GM23338 (cell line): ENCODE data around the gene HOXC12. TPM values are rescaled to one million over a fixed set of nuclear protein-coding genes. Genes with fewer than 3 reads are reported as not detected.
A peak's percentile ranks its signal among the peaks of the same experiment; 100 is the strongest.

ENCODE experiments used
- ATAC-seq: fragments of 200-7000 bp; cut with Tn5 transposase; 3 replicates; pipeline ENCODE4 v1.9.1; 2020
- DNase-seq: peaks from one replicate; pipeline ENCODE4 v3.0.0-alpha.2; 2015; ENCODE audit warnings: low spot score
- H2AFZ ChIP-seq: fragments of 200-600 bp; sonication (generic); 2 replicates; pipeline ENCODE4 v1.8.0; 2016; ENCODE audit warnings: antibody characterized with exemption, mild to moderate bottlenecking, moderate library complexity
- H3F3A ChIP-seq: fragments of 200-600 bp; sonication (generic); replicated peaks from 2 replicates; pipeline ENCODE4 v1.8.0; 2017; ENCODE audit warnings: antibody characterized with exemption, mixed run types, low read depth
- H3K27ac ChIP-seq: fragments of 200-600 bp; sonication (generic); 2 replicates; pipeline ENCODE4 v1.6.1; 2016; ENCODE audit warnings: low read depth
- H3K27me3 ChIP-seq: fragments of 200-600 bp; sonication (generic); 2 replicates; pipeline ENCODE4 v1.8.0; 2016; ENCODE audit warnings: mild to moderate bottlenecking, mixed run types, moderate library complexity; ENCODE audit not compliant: insufficient read depth
- H3K36me3 ChIP-seq: fragments of 200-600 bp; sonication (generic); 2 replicates; pipeline ENCODE4 v1.8.0; 2016; ENCODE audit warnings: mild to moderate bottlenecking; ENCODE audit not compliant: insufficient read depth
- H3K4me1 ChIP-seq: fragments of 200-600 bp; sonication (generic); 2 replicates; pipeline ENCODE4 v1.8.0; 2016; ENCODE audit warnings: mild to moderate bottlenecking, moderate library complexity; ENCODE audit not compliant: insufficient read depth
- H3K4me2 ChIP-seq: fragments of 200-600 bp; sonication (generic); 2 replicates; pipeline ENCODE4 v1.7.1; 2017; ENCODE audit warnings: mixed run types
- H3K4me3 ChIP-seq: fragments of 200-600 bp; sonication (generic); 2 replicates; pipeline ENCODE4 v1.6.1; 2016; ENCODE audit warnings: mixed run types
- H3K79me2 ChIP-seq: fragments of 200-600 bp; sonication (generic); replicated peaks from 2 replicates; pipeline ENCODE4 v1.8.0; 2017; ENCODE audit warnings: mild to moderate bottlenecking; ENCODE audit not compliant: insufficient read depth
- H3K9me2 ChIP-seq: fragments of 200-600 bp; sonication (generic); 2 replicates; pipeline ENCODE4 v1.8.0; 2017; ENCODE audit not compliant: insufficient read depth
- H4K20me1 ChIP-seq: fragments of 200-600 bp; sonication (generic); replicated peaks from 2 replicates; pipeline ENCODE4 v1.8.0; 2017; ENCODE audit warnings: mild to moderate bottlenecking; ENCODE audit not compliant: insufficient read depth
- H3K27ac Mint-ChIP-seq: 2 replicates; pipeline ENCODE4 v1.8.0; 2020; ENCODE audit warnings: inconsistent platforms, mild to moderate bottlenecking, moderate library complexity, mixed read lengths
- H3K27me3 Mint-ChIP-seq: 3 replicates; pipeline ENCODE4 v1.8.0; 2022; ENCODE audit warnings: low read depth, mild to moderate bottlenecking, moderate library complexity, mixed read lengths, inconsistent platforms; ENCODE audit not compliant: insufficient read depth, poor library complexity
- H3K36me3 Mint-ChIP-seq: 3 replicates; pipeline ENCODE4 v1.8.0; 2021; ENCODE audit warnings: low read depth, mild to moderate bottlenecking, inconsistent platforms, moderate library complexity, mixed read lengths
- H3K4me1 Mint-ChIP-seq: 3 replicates; pipeline ENCODE4 v1.8.0; 2020; ENCODE audit warnings: mild to moderate bottlenecking, inconsistent platforms, mixed read lengths
- H3K4me3 Mint-ChIP-seq: 3 replicates; pipeline ENCODE4 v1.8.0; 2021; ENCODE audit warnings: moderate library complexity, mild to moderate bottlenecking, inconsistent platforms, mixed read lengths
- H3K9me3 Mint-ChIP-seq: 3 replicates; pipeline ENCODE4 v1.8.0; 2020; ENCODE audit warnings: moderate library complexity, mild to moderate bottlenecking, inconsistent platforms, mixed read lengths
- CREB1 ChIP-seq: fragments of 250-450 bp; sonication (Bioruptor Pico); IDR thresholded peaks from 2 replicates; pipeline ENCODE4 v1.5.0; 2020; ENCODE audit warnings: low read depth, mild to moderate bottlenecking, moderate library complexity
- CTCF ChIP-seq, 2 experiments: fragments of 200-600 bp in 1 of 2; sonication (generic) in 1 of 2; conservative IDR thresholded peaks; 2 replicates each; pipeline versions ENCODE4 v1.5.1 to v1.6.1; 2016 to 2017; ENCODE audit warnings: antibody characterized with exemption in 2 of 2, low read depth in 2 of 2, mild to moderate bottlenecking in 2 of 2, moderate library complexity in 1 of 2
- EZH2 ChIP-seq: fragments of 200-600 bp; sonication (generic); IDR thresholded peaks from one replicate; pipeline ENCODE4 v1.8.0; 2017; ENCODE audit warnings: antibody characterized with exemption, mild to moderate bottlenecking, low read depth; ENCODE audit not compliant: unreplicated experiment
- EZH2phosphoT487 ChIP-seq: fragments of 200-600 bp; sonication (generic); IDR thresholded peaks from one replicate; pipeline ENCODE4 v1.8.1; 2018; ENCODE audit warnings: antibody characterized with exemption; ENCODE audit not compliant: unreplicated experiment
- JUNB ChIP-seq: IDR thresholded peaks from one replicate; pipeline ENCODE4 v1.6.1; 2016; ENCODE audit warnings: antibody characterized with exemption; ENCODE audit not compliant: unreplicated experiment
- NANOG ChIP-seq: IDR thresholded peaks from 2 replicates; pipeline ENCODE4 v1.6.1; 2016; ENCODE audit warnings: antibody characterized with exemption, borderline replicate concordance
- POLR2AphosphoS5 ChIP-seq: IDR thresholded peaks from 2 replicates; pipeline ENCODE4 v1.6.1; 2016; ENCODE audit warnings: antibody characterized with exemption, low read depth
- ZNF114 ChIP-seq: fragments of 250-450 bp; sonication (Bioruptor Pico); IDR thresholded peaks from 2 replicates; pipeline ENCODE4 v1.5.0; 2020; ENCODE audit warnings: mild to moderate bottlenecking, moderate library complexity
- ZNF331 ChIP-seq: fragments of 250-450 bp; sonication (Bioruptor Pico); IDR thresholded peaks from 2 replicates; pipeline ENCODE4 v1.5.0; 2020; ENCODE audit warnings: low read depth, mild to moderate bottlenecking, moderate library complexity
- polyA plus RNA-seq: library from polyadenylated mRNA; unstranded; fragments of >200 nt; fragmentation: Nextera tagmentation; extraction: Ambion mirVana; gene quantifications from 2 replicates; pipeline ENCODE4 v1.2.1, GENCODE V29; 2016
- total RNA-seq: library from RNA; depleted of rRNA; stranded (reverse); fragments of >200 nt; shearing (Covaris generic); gene quantifications from 2 replicates; pipeline ENCODE4 v1.2.3, GENCODE V29; 2014

Gene HOXC12
- total and polyA plus RNA-seq, 2 experiments from 2014 or later: not detected

GRCh38 chr12:53955776-53956250 is 1.1 kb downstream of the HOXC12 start:
- Histone ChIP-seq H3K27ac (no peak overlapping the region), H3K9me2 (no peaks in the 10 kb centered on the region), H3K4me3 (peak overlapping the region; percentile 35; the same call in 1 of the 2 replicates), H3K27me3 (peaks cover 100% of the 10 kb centered on the region), H3K36me3 (no peaks in the 10 kb centered on the region; the same call in 1 of the 2 replicates), H3K4me2 (peak overlapping the region; percentile 43), H4K20me1 (peaks cover 52% of the 10 kb centered on the region), H3F3A (peaks cover 55% of the 10 kb centered on the region), H3K79me2 (no peaks in the 10 kb centered on the region), H3K4me1 (peaks cover 13% of the 10 kb centered on the region), H2AFZ (no peak overlapping the region)
- no peak for TF ChIP-seq ZNF114 (CRISPR knock-in tag)
- peak; percentile 10 for TF ChIP-seq EZH2phosphoT487
- TF ChIP-seq EZH2: peak; percentile 82
- H3K9me3 Mint-ChIP-seq: peaks cover 6% of the 10 kb centered on the region
- H3K4me1 Mint-ChIP-seq: peaks cover 27% of the 10 kb centered on the region
- peaks cover 3% of the 10 kb centered on the region; the same call in 1 of the 3 replicates for H3K36me3 Mint-ChIP-seq
- H3K27me3 Mint-ChIP-seq: peaks cover 98% of the 10 kb centered on the region
- no peak for DNase-seq
- no peak for ATAC-seq
- no peak overlapping the region; the same call in 2 of the 3 replicates for H3K4me3 Mint-ChIP-seq
- no peak overlapping the region for H3K27ac Mint-ChIP-seq

- Mint-ChIP-seq H3K4me1 (peaks cover 24% of the 10 kb centered on the region), H3K36me3 (peaks cover 3% of the 10 kb centered on the region; the same call in 1 of the 3 replicates), H3K4me3 (no peak overlapping the region; the same call in 2 of the 3 replicates), H3K27ac (no peak overlapping the region), H3K27me3 (peaks cover 98% of the 10 kb centered on the region), H3K9me3 (peaks cover 6% of the 10 kb centered on the region)
- H2AFZ ChIP-seq: no peak overlapping the region
- H3K27ac ChIP-seq: no peak overlapping the region
- no peak for ATAC-seq
- peaks cover 49% of the 10 kb centered on the region for H4K20me1 ChIP-seq
- H3K4me1 ChIP-seq: peaks cover 11% of the 10 kb centered on the region
- H3K36me3 ChIP-seq: no peaks in the 10 kb centered on the region; the same call in 1 of the 2 replicates
- H3K4me3 ChIP-seq: no peak overlapping the region
- no peak for DNase-seq
- H3F3A ChIP-seq: peaks cover 51% of the 10 kb centered on the region
- H3K27me3 ChIP-seq: peaks cover 100% of the 10 kb centered on the region
- no peak overlapping the region for H3K4me2 ChIP-seq
- no peaks in the 10 kb centered on the region for H3K79me2 ChIP-seq
- peak; percentile 56 for TF ChIP-seq EZH2phosphoT487
- peak; percentile 93 for TF ChIP-seq EZH2
- no peak for TF ChIP-seq CREB1
- H3K9me2 ChIP-seq: no peaks in the 10 kb centered on the region
Observed at GRCh38 chr12:53956251-53956887, 1.7 kb downstream of the HOXC12 start.

GRCh38 chr12:53956914-53957536 is 2.3 kb downstream of the HOXC12 start:
- H3K4me1 ChIP-seq: peaks cover 11% of the 10 kb centered on the region
- H3K27ac ChIP-seq: no peak overlapping the region
- DNase-seq (no peak), ATAC-seq (no peak)
- no peak overlapping the region for H2AFZ ChIP-seq
- no peaks in the 10 kb centered on the region for H3K9me2 ChIP-seq
- Mint-ChIP-seq H3K4me1 (peaks cover 24% of the 10 kb centered on the region), H3K4me3 (no peak overlapping the region; the same call in 2 of the 3 replicates), H3K9me3 (peaks cover 6% of the 10 kb centered on the region), H3K27me3 (peaks cover 98% of the 10 kb centered on the region), H3K36me3 (peaks cover 3% of the 10 kb centered on the region; the same call in 1 of the 3 replicates), H3K27ac (no peak overlapping the region)
- no peak overlapping the region for H3K4me2 ChIP-seq
- H4K20me1 ChIP-seq: peaks cover 48% of the 10 kb centered on the region
- H3K79me2 ChIP-seq: no peaks in the 10 kb centered on the region
- peaks cover 49% of the 10 kb centered on the region for H3F3A ChIP-seq
- peaks cover 100% of the 10 kb centered on the region for H3K27me3 ChIP-seq
- H3K36me3 ChIP-seq: no peaks in the 10 kb centered on the region; the same call in 1 of the 2 replicates
- H3K4me3 ChIP-seq: no peak overlapping the region
- no peak for TF ChIP-seq ZNF331 (CRISPR knock-in tag)
- TF ChIP-seq EZH2: peak; percentile 32
- TF ChIP-seq ZNF114 (CRISPR knock-in tag): no peak
- no peak for TF ChIP-seq POLR2AphosphoS5
- TF ChIP-seq CTCF (conservative IDR thresholded peaks at IDR 0.05; ENCODE audit: low read depth in 2 of 2): no peak
- TF ChIP-seq EZH2phosphoT487: peak; percentile 25
- TF ChIP-seq NANOG: no peak
- no peak for TF ChIP-seq JUNB
